H4 (cell line): ENCODE data around the gene HIBADH. TPM values are rescaled to one million over a fixed set of nuclear protein-coding genes. Genes with fewer than 3 reads are reported as not detected.

Experiments used
- DNase-seq: peaks from one replicate; pipeline ENCODE4 v3.0.0-alpha.2; 2015; ENCODE audit warnings: low spot score
- total RNA-seq: library from RNA; depleted of rRNA; stranded (reverse); fragments of >200 nt; shearing (Covaris generic); gene quantifications from 2 replicates; pipeline ENCODE4 v1.2.3, GENCODE V29; 2014; rRNA removed

The HIBADH gene
- 149 and 171 TPM in 2 replicates for total RNA-seq

DNA sequence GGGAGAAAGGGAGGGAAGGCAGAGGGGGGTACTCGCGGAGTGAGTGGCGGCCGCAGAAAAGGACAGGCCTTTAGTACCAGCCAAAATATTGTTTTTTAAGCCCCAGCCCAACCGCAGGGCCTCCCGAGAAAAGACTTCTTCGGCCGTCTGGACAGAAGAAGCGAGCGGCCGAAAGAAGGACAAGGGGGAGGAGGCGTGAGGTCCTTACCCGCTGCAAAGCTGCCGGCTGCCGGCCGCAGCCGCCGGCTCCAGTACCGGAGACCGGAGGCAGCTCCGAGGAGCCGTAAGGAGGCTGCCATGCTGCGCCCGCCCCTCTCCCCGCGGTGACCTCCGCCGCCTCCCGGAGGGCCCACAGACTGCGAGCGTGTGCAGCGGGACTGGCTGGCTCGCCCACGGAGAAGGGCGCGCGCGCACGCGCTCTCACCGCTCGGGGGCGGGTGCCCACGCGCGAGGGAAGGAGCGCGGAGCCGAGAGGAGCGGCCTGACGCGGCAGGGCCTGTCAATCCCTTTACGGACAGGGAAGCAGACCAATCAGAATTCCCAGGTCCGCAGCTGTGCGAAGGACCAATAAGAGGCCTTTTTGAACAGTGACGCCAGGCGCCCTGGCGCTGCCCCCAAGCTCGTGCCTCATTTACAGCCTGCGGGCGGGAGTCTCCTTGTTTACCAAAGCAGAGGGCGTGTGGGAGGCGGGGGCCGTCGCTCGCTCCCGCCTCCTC is at the start of gene HIBADH:
HIBADH (minus strand) TSS at position 394 of the 716 bp plus-strand sequence; CDS start at position 299, 95 bp downstream.
- peak; percentile 100 for DNase-seq

- DNase-seq, result no peak
Observed at GRCh38 chr7:27712217-27712616, 49.5 kb upstream of the HIBADH start.

DNA sequence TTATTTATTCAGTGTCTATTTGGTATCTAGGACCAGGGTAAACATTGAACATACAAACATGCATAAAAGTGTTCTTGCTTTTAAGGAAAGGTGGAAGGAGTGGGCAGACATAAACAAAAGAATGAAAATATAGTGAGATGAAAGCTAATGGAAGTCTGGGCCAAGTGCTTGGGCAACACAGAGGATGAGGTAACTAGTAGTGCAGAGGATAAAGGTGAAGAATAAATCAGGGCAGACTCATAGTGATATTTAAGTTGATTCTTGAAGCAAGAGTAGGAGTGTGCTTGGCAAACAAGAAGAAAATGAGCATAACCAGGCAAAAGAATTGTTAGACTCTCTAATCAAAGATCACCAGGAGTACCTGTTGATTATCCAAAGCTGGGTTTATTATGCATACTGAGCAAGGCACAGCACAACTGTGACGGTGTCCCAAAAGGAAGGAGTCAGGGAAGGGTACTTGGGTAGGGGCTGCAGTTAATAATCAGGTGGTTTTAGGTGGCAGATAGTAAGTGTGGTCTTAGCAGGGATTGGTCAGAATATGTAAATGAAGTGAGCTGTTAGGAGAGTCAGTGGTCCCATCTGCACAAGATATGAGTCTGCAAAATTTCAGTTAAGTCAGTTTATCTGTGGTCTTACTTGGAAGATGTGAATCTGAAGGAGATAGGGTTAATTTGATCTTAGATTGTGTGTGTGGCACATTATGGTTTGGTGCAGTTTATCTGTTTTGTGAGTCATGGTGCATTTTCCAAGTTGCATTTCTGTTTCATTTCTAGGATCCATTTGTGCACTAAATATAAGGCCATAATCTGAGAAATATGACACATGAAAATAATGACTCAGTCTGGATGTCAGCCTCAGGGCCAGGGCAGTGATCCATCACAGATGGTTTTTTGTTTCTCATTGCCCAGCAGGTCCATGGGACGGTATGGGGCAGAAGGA is 46.7 kb upstream of the HIBADH start:
- DNase-seq, result no peak

- DNase-seq, result no peak
Observed at GRCh38 chr7:27708485-27708884, 45.8 kb upstream of the HIBADH start.

GRCh38 chr7:27705200-27705594 is 42.5 kb upstream of the HIBADH start:
- no peak for DNase-seq

DNA sequence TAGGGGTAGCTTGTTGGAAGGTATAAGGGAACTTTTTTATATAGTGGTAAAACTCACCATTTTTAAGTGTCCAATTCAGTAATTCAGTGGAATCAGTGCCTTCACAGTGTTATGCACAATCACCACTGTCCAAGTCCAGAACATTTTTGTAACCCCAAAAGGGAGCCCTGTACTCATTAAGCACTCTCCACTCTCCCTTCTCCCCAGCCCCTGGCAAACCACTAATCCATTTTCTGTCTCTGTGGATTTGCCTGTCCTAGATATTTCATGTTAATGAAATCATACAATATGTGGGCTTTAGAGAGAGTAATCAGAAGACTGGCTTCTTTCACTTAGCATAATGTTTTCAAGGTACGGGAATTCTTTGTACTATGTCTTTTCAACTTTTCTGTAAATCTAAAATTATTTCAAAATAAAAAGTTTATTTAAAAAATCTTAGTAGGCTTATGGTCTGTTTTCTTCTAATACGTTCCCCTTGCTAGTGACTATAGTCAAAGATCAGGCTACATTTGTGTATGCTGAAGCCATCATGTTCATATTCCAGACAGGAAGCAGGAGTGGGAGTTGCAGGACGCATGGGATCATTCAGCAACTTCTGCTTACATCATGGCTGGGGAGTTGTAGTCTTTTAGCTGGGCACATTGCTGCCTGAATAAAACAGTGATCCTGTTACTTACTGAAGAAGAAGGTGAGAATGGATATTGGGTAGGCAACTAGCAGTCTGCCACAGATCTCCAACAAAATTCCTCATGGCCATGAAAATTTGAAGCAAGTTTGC is 41.9 kb upstream of the HIBADH start:
- DNase-seq, result no peak

DNA sequence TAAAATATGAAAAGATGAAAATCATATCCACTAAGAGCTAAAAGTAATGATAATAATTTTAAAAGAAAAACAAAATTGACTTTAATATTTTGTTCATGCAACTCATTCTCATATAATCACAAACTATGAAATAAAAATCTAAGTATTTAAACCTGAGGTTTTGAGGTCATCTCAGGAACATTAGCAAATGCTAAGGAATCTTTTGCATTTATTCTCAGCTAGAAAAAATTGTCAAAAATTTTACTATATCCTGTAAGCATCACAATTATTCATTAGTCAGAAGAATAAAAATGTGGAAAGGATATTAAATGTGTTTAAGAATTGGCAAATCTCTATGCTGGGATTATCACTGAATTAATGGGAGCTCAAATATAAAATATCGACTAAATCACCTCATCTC is 40.5 kb upstream of the HIBADH start:
- no peak for DNase-seq

- no peak for DNase-seq
Observed at GRCh38 chr7:27700501-27700900, 37.8 kb upstream of the HIBADH start.

- no peak for DNase-seq
Observed at GRCh38 chr7:27699751-27700150, 37.1 kb upstream of the HIBADH start.

DNA sequence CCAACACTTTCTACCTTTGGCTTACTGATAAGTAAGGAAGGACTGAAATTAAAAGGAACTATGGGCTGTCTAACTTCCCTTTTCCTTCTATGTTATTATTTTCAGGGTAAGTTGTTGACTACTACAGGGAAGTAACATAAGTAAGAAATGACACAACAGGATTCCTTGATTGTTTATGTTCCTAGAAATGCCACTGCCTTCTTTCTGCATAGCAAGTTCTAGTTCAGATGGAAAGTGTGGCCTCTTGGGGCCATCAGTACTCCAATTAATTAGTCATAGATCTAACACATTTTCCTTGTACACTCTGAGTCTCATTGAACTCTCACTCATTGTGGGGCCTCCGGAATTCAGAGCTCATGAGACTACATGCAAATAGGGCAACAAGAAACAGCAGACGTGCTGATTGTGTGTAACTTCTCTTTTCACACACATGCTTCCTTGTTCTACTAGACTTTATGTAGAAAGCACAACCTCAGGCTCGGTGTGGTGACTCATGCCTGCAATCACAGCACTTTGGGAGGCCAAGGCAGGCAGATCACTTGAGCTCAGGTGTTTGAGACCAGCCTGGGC is 35.3 kb upstream of the HIBADH start:
- peak; percentile 71 for DNase-seq

- DNase-seq, result no peak
Observed at GRCh38 chr7:27695096-27695495, 32.4 kb upstream of the HIBADH start.

DNA sequence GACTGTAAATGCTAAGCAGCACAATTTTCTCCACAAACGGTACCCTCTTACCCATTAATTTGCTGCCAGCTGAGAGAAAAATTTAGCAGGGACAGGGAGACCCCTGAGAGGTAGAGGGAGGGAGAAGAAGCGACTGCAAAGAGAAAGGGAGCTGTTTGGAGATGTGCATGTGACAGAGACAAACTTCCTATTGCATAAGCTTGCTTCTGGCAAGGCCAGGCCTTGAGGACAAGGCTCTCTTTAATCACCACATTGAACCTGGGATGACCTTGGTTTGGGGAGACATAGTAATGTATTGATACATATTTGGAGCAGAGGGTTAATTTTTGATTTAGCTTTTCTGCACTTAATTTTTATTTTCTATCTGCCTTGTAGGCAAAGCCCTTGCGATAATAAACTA is 31.1 kb upstream of the HIBADH start:
- DNase-seq, result no peak

- no peak for DNase-seq
Observed at GRCh38 chr7:27690649-27691048, 28.0 kb upstream of the HIBADH start.

- peak; percentile 52 for DNase-seq
Observed at GRCh38 chr7:27689591-27690164, 27.0 kb upstream of the HIBADH start.

GRCh38 chr7:27689150-27689549 is 26.5 kb upstream of the HIBADH start:
- DNase-seq, result no peak

GRCh38 chr7:27688646-27689045 is 26.0 kb upstream of the HIBADH start:
- no peak for DNase-seq

- no peak for DNase-seq
Observed at GRCh38 chr7:27688056-27688455, 25.4 kb upstream of the HIBADH start.

DNA sequence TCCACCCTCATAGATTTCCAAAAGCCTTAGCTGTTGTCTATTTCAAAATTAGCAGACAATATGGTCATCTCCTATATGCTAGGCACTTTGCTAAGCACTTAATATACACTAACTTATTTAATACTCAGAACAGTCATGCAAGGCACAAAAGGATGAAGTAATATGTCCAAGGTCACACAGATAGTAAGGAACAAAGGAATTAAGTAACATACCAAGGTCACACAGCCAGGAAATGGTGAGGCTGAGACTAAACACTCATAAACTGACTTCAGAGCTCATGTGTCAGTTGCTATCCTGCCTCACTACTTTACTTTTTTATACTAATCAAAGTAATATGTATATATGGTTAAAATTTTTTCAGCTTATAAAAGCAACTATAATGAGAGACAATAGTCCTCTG is 23.6 kb upstream of the HIBADH start:
- DNase-seq, result no peak

- no peak for DNase-seq
Observed at GRCh38 chr7:27685893-27686292, 23.2 kb upstream of the HIBADH start.

DNA sequence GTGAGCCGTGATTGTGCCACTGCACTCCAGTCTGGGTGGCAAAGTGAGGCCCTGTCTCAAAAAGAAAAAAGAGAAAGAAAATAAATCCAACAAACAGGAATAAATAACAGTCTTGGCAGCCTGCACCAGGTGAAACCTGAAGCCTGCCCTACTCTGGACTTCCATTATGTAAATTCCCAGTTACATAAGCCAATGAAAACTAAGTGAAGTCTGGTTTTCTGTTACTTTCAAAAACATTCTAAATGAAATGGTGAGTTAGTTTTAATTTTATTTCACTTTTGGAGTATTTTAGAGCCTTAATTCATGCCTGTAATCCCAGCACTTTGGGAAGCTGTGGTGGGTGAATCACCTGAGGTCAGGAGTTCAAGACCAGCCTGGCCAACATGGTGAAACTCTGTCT is 22.5 kb upstream of the HIBADH start:
- peak; percentile 63 for DNase-seq

DNA sequence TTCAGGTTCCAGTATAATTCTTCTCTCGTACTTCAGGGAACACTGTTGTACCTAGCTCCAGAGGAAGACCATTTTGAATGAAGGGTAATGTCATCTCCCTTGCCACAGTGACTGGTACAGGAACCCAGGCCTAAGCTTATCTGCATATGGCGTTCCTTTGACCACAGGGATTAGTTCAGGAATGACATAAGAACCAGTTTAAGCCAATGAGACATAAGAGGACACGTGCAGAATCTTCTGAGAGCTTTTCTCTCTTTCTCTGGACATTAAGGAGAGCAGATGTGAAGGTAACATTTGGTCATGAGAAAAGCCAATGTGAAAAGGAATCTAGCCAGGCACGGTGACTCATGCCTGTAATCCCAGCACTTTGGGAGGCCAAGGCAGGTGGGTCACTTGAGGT is 21.8 kb upstream of the HIBADH start:
- peak; percentile 74 for DNase-seq
